ENCODE results near the gene SAMD4A.
"Not testable (repeated sequence)": the region's sequence is repeated elsewhere in the genome, so short reads cannot be mapped to it uniquely, and the experiment has no call there.

SAMD4A gene

GRCh38 chr14:54789166-54789565 is 222.2 kb downstream of the SAMD4A start:
- no peak for DNase-seq

GRCh38 chr14:54789781-54790480 is 223.0 kb downstream of the SAMD4A start:
- DNase-seq: no peak

- no peak for DNase-seq
These were observed 224.1 kb downstream of the SAMD4A start for GRCh38 chr14:54791001-54791400.

- no peak for DNase-seq
These were observed 225.4 kb downstream of the SAMD4A start for GRCh38 chr14:54792288-54792687.

- no peak for DNase-seq
These were observed 227.2 kb downstream of the SAMD4A start for GRCh38 chr14:54794159-54794558.

- no peak for DNase-seq
These were observed 227.9 kb downstream of the SAMD4A start for GRCh38 chr14:54794796-54795195.

- DNase-seq: no peak
These were observed 230.0 kb downstream of the SAMD4A start for GRCh38 chr14:54796961-54797360.

- no peak for DNase-seq
These were observed 230.6 kb downstream of the SAMD4A start for GRCh38 chr14:54797556-54797955.

GRCh38 chr14:54797986-54798385 is 231.1 kb downstream of the SAMD4A start:
- no peak for DNase-seq

GRCh38 chr14:54798465-54799124 is 231.7 kb downstream of the SAMD4A start:
- DNase-seq: no peak

- not testable (repeated sequence) for DNase-seq
These were observed 234.6 kb downstream of the SAMD4A start for GRCh38 chr14:54801482-54801881.

- no peak for DNase-seq
These were observed 236.5 kb downstream of the SAMD4A start for GRCh38 chr14:54803396-54803795.

GRCh38 chr14:54803926-54804537 is 237.1 kb downstream of the SAMD4A start:
- DNase-seq: no peak

- no peak for DNase-seq
These were observed 237.7 kb downstream of the SAMD4A start for GRCh38 chr14:54804538-54805041.

GRCh38 chr14:54805070-54805444 is 238.1 kb downstream of the SAMD4A start:
- no peak for DNase-seq

GRCh38 chr14:54805445-54806322 is 238.8 kb downstream of the SAMD4A start:
- no peak for DNase-seq

GRCh38 chr14:54806616-54807015 is 239.7 kb downstream of the SAMD4A start:
- no peak for DNase-seq

GRCh38 chr14:54807428-54807827 is 240.5 kb downstream of the SAMD4A start:
- no peak for DNase-seq

GRCh38 chr14:54807881-54808280 is 241.0 kb downstream of the SAMD4A start:
- DNase-seq: no peak

GRCh38 chr14:54808326-54809161 is 241.6 kb downstream of the SAMD4A start:
- no peak for DNase-seq

GRCh38 chr14:54809767-54810166 is 242.8 kb downstream of the SAMD4A start:
- DNase-seq: no peak

- DNase-seq: no peak
These were observed 245.7 kb downstream of the SAMD4A start for GRCh38 chr14:54812617-54813016.
